Thoracic aorta (tissue), 2 donors: Measurements from ENCODE around the gene ACADS. TPM values are rescaled to one million over a fixed set of nuclear protein-coding genes. Genes with fewer than 3 reads are reported as not detected.

Source experiments
- ATAC-seq: fragments of 150-250 bp; one replicate; pipeline ENCODE4 v1.8.0; 2017; ENCODE audit warnings: low read depth; ENCODE audit not compliant: insufficient number of reproducible peaks, low FRiP score
- DNase-seq: peaks from one replicate; pipeline ENCODE4 v3.0.0-alpha.2; 2020; ENCODE audit warnings: low spot score
- H3K27ac ChIP-seq, 2 donors: fragments of 200-600 bp; sonication (generic); 1 replicate in 1 of 2; 2 replicates in 1 of 2; pipeline ENCODE4 v1.5.1; 2016; ENCODE audit warnings: mild to moderate bottlenecking in 2 of 2, moderate library complexity in 2 of 2
- H3K27me3 ChIP-seq: fragments of 200-600 bp; sonication (generic); replicated peaks from 2 replicates; pipeline ENCODE4 v1.6.0; 2016; ENCODE audit warnings: mild to moderate bottlenecking; ENCODE audit not compliant: insufficient read depth
- H3K36me3 ChIP-seq: fragments of 200-600 bp; sonication (generic); one replicate; pipeline ENCODE4 v1.5.1; 2016
- H3K4me1 ChIP-seq, 2 donors: fragments of 200-600 bp; sonication (generic); 1 replicate in 1 of 2; 2 replicates in 1 of 2; pipeline versions ENCODE4 v1.5.1 to v1.6.0; 2016; ENCODE audit warnings: low read depth in 2 of 2, mild to moderate bottlenecking in 1 of 2; ENCODE audit not compliant: control insufficient read depth in 1 of 2
- H3K4me3 ChIP-seq: fragments of 200-600 bp; sonication (generic); 2 replicates; pipeline ENCODE4 v1.5.1; 2016; ENCODE audit warnings: mild to moderate bottlenecking
- H3K9me3 ChIP-seq: fragments of 200-600 bp; sonication (generic); 2 replicates; pipeline ENCODE4 v1.5.1; 2016
- total RNA-seq, 2 donors: library from RNA; depleted of rRNA; stranded (reverse); fragments of >200 nt; gene quantifications; one replicate each; pipeline versions ENCODE4 v1.1.0 to v1.2.3, GENCODE V29; 2016
- TF ChIP-seq, protein P1 (sequence below): fragments of 200-600 bp; sonication (generic); IDR thresholded peaks from one replicate; pipeline ENCODE4 v1.5.1; 2019; ENCODE audit warnings: antibody characterized with exemption

ACADS gene
- total RNA-seq, 2 donors from 2014 or later, result 18.3 to 19.6 TPM

DNA sequence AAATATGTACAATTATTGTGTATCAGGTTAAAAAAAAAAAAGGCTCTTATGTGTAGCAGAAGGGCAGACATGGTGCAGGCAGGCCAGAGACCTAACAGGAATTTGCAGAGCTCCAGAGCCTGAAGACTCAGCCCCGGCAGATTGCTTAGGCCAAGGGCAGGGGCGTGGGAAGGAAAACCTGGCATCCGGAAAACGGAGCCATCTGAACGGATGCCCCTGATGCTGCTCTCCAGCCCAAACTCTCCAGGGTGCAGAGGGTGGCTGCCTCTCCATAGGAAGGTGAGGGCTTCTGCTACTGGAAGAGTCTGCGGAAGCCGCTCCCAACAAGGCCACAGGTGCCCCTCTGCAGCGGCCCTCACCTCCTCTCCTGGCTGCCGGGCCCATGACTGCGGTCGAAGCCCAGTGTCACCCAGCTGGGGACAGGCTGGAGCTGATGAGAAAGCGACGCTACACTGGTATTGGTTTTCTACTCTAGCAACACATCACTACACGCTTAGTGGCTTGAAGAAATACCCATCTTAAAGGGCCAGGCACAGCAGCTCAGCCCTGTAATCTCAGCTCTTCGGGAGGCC is 19.4 kb downstream of the ACADS start:
- no peaks in the 10 kb centered on the region for H3K36me3 ChIP-seq
- H3K9me3 ChIP-seq, result no peaks in the 10 kb centered on the region
- DNase-seq, result no peak
- H3K27ac ChIP-seq, result no peak overlapping the region
- H3K4me3 ChIP-seq, result no peak overlapping the region
- H3K4me1 ChIP-seq, result no peaks in the 10 kb centered on the region
- ATAC-seq, result no peak
- H3K27me3 ChIP-seq, result no peaks in the 10 kb centered on the region
- TF ChIP-seq, protein P1, sequence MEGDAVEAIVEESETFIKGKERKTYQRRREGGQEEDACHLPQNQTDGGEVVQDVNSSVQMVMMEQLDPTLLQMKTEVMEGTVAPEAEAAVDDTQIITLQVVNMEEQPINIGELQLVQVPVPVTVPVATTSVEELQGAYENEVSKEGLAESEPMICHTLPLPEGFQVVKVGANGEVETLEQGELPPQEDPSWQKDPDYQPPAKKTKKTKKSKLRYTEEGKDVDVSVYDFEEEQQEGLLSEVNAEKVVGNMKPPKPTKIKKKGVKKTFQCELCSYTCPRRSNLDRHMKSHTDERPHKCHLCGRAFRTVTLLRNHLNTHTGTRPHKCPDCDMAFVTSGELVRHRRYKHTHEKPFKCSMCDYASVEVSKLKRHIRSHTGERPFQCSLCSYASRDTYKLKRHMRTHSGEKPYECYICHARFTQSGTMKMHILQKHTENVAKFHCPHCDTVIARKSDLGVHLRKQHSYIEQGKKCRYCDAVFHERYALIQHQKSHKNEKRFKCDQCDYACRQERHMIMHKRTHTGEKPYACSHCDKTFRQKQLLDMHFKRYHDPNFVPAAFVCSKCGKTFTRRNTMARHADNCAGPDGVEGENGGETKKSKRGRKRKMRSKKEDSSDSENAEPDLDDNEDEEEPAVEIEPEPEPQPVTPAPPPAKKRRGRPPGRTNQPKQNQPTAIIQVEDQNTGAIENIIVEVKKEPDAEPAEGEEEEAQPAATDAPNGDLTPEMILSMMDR, result no peak

DNA sequence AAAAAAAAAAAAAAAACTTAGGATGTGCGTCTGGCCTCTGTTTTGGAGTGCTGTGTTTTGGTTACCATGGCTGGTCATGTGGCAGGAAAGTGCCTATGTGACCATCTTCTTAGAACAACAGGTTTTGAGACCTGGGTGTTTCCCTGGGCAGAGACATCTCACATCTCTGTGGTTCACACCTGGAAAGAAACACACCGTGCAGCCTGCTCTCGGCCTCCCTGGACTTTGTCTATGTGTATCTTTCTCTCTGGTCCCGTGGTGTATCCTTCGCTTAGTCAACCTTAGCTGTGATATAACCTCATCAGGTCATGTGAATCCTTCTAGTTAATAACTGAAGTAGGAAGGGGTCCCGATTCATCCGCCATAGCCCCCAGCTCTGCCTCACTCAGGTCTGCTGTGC is 22.6 kb downstream of the ACADS start:
- TF ChIP-seq, protein P1, result no peak
- ATAC-seq (no peak), DNase-seq (no peak)
- Histone ChIP-seq H3K36me3 (no peaks in the 10 kb centered on the region), H3K27ac (no peak overlapping the region), H3K4me3 (no peak overlapping the region), H3K4me1 (no peaks in the 10 kb centered on the region), H3K9me3 (no peaks in the 10 kb centered on the region), H3K27me3 (no peaks in the 10 kb centered on the region)

DNA sequence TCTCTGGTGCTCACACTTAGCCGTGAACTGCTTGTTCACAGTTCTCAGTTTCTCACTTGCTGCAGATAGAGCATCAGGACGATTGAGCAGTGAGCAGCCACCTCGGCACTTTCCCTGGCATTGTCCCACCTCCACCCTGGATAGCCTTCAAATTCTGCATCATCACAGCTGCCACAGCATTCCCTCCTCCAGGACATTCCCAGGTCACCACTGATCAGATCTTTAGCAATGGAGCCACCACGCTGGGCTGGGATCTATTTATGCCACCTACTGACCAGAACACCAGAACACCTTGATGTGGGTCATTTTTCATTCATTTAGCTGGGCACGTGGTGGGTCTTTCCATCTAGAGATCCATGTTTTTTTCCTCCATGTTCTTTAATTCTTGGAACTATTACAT is 23.6 kb downstream of the ACADS start:
- TF ChIP-seq, protein P1, result no peak
- H3K36me3 ChIP-seq, result no peaks in the 10 kb centered on the region
- DNase-seq (no peak), ATAC-seq (no peak)
- no peaks in the 10 kb centered on the region for H3K4me1 ChIP-seq
- no peak overlapping the region for H3K27ac ChIP-seq
- no peak overlapping the region for H3K4me3 ChIP-seq
- H3K9me3 ChIP-seq, result no peaks in the 10 kb centered on the region
- no peaks in the 10 kb centered on the region for H3K27me3 ChIP-seq

DNA sequence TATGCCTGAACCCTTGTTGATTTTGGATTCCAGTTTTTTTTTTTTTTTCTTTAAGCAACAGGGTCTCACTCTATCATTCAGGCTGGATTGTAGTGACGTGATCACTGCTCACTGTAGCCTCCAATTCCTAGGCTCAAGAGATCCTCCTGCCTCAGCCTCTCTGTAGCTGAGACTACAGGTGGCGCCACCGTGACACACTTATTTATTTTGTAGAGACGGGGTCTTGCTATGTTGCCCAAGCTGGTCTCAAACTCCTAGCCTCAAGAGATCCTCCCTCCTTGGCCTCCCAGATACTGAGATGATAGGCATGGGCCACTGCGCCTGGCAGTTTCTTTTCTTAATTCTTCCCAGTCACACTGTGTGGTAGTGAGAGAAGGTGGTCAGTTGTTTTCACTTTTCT is 25.2 kb downstream of the ACADS start:
- no peak for DNase-seq
- TF ChIP-seq, protein P1, result no peak
- ATAC-seq, result no peak
- H3K4me3 ChIP-seq, result no peak overlapping the region
- H3K36me3 ChIP-seq, result no peaks in the 10 kb centered on the region
- H3K4me1 ChIP-seq, result no peaks in the 10 kb centered on the region
- H3K27me3 ChIP-seq, result no peaks in the 10 kb centered on the region
- no peak overlapping the region for H3K27ac ChIP-seq
- H3K9me3 ChIP-seq, result peaks cover 7% of the 10 kb centered on the region

DNA sequence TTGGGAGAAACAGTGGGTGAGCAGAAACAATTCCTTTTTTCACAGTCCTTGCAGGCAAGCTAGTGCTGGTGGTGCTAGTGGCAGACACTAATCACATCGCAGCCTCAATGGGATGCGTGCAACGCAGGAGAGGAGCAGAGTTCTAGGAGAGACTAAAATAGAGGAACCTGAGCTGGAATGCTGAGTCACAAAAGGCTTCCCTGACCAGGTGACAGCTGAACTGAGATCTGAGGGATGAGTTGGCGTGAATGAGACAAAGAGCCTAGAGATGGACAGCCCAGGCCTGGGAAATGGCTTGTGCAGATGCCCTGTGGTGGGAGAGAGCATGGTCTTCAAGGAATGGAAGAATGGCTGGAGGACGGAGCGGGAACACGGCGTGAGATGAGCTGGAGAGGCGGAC is 25.8 kb downstream of the ACADS start:
- DNase-seq (no peak), ATAC-seq (no peak)
- Histone ChIP-seq H3K4me1 (no peaks in the 10 kb centered on the region), H3K36me3 (no peaks in the 10 kb centered on the region), H3K27me3 (no peaks in the 10 kb centered on the region), H3K4me3 (no peak overlapping the region), H3K27ac (no peak overlapping the region), H3K9me3 (peaks cover 7% of the 10 kb centered on the region)
- TF ChIP-seq, protein P1, result no peak
